Measurements from ENCODE around the gene TRPV3.

DNA sequence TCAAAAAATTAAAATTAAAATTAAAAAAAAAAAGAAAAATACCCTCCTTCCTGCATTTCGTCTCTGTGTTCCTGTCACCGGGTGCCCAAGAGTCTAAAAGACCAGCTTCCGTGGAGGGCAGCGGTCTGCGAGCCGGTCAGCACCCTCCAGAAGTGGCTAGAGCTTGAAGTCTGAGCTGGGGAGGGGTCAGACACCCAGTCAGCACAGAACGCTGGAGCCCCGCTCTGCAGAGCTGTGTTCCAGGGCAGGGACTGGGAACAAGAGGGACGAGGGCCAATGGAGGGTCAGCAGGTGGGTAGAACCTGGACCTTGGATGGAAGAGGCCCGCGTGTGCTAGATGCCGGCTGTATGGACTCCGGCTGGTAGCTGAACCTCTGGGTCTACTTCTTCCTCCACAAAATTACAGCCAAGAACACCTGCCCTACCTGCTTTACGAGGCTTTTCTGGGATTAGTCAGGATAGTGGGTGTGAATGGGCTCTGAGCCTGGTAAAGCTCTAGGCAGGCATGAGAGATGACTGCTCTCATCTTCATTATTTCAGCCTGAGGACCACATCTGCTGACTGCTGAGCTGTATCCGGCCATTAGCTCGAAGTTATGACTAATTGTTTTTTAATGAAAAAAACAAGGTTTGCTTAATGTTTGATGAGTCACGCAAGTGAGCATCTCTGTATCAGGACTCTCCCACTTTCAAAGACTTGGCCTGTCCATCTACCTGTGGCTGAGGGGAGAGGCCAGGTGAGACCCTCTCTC, 45.7 kb upstream of the TRPV3 start:
- TF ChIP-seq, protein P1, sequence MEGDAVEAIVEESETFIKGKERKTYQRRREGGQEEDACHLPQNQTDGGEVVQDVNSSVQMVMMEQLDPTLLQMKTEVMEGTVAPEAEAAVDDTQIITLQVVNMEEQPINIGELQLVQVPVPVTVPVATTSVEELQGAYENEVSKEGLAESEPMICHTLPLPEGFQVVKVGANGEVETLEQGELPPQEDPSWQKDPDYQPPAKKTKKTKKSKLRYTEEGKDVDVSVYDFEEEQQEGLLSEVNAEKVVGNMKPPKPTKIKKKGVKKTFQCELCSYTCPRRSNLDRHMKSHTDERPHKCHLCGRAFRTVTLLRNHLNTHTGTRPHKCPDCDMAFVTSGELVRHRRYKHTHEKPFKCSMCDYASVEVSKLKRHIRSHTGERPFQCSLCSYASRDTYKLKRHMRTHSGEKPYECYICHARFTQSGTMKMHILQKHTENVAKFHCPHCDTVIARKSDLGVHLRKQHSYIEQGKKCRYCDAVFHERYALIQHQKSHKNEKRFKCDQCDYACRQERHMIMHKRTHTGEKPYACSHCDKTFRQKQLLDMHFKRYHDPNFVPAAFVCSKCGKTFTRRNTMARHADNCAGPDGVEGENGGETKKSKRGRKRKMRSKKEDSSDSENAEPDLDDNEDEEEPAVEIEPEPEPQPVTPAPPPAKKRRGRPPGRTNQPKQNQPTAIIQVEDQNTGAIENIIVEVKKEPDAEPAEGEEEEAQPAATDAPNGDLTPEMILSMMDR (conservative IDR thresholded peaks at IDR 0.05 in 1 of 2, IDR thresholded peaks at IDR 0.05 in 1 of 2; ENCODE audit: low read depth in 1 of 2, low read length in 2 of 2) = no peak
- no peak for TF ChIP-seq EZH2 (IDR thresholded peaks at IDR 0.05; ENCODE audit: low read length, missing control alignments)
